ENCODE results near the gene LILRB5. TPM values are rescaled to one million over a fixed set of nuclear protein-coding genes. Genes with fewer than 3 reads are reported as not detected.

The LILRB5 gene
- total RNA-seq (2021; ENCODE audit: unreplicated experiment) (0.05 TPM), Bru-seq, nascent RNA (not detected), BruChase-seq, experiment 1, labeled RNA remaining after a 2-hour chase (percentile 9 among the genes with signal in this experiment), BruChase-seq, experiment 2, labeled RNA remaining after a 6-hour chase (not detected)
- polyA plus RNA-seq (2012; ENCODE audit: insufficient read length): 0.07 TPM
- long read RNA-seq, partial matches to known transcripts: 0 of 1 reads
- long read RNA-seq, other reads (novel, unspliced or antisense): 1 of 1 reads

DNA sequence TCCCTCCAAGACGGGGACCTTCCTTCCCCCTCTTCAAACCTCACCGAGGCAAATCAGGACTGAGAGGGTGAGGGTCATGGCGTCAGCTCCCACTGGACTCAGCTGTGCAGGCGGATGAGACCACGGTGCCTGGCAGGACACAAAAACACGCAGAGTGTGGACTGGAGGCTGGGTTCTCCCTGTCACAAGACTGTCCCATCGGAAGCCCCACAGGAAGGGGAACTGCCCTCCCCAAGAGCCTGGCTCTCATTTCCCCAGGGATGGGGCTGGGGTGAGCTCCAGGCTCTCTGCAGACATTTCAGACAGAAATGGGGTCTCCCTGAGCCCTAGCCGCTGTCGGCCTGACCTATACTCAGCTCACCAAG lies at the start of gene LILRB5:
Gene LILRB5, minus strand, starts transcription at position 158 of the 365 bp plus-strand sequence. Its CDS starts 80 bp downstream, at position 78.
- no peaks in the 10 kb centered on the region for H3K36me3 ChIP-seq (ENCODE audit: control insufficient read depth, insufficient read depth, low read length)
- intact Hi-C loops (cut with micrococcal nuclease; ENCODE audit: unreplicated experiment): no loop called here

GRCh38 chr19:54305141-54305540 lies 48.1 kb upstream of the LILRB5 start:
- DNase-seq (ENCODE audit: low read depth, low spot score): no peak
- no peaks in the 10 kb centered on the region for H3K36me3 ChIP-seq (ENCODE audit: control insufficient read depth, insufficient read depth, low read length)
- H3K27me3 ChIP-seq (ENCODE audit: control insufficient read depth, insufficient read depth, low read length): peaks cover 25% of the 10 kb centered on the region
- BruUV-seq (replicated peaks): no TSS peak
- ATAC-seq: no peak
- in situ Hi-C loops (cut with HindIII; ENCODE audit: low pct_unique_long_range_greater_than_20kb, low sequenced_read_pairs): no loop called here
- intact Hi-C loops (cut with micrococcal nuclease; ENCODE audit: unreplicated experiment): no loop called here
- POLR2A ChIA-PET: interaction anchor here (0.6 kb wide), 1 partner anchor 123 kb away, joined by 9 read pairs; no protein-coding TSS in a partner anchor
- TF ChIP-seq CTCF (IDR thresholded peaks at IDR 0.05) (no peak), TCF7L2 (IDR thresholded peaks at IDR 0.05; ENCODE audit: low read depth, low read length) (no peak), SIN3A (IDR thresholded peaks at IDR 0.05; ENCODE audit: borderline replicate concordance, insufficient read depth, low read depth, low read length) (no peak), POLR2AphosphoS5 (IDR thresholded peaks at IDR 0.05; ENCODE audit: low read depth, low read length) (no peak)
- TF ChIP-seq, protein P1, sequence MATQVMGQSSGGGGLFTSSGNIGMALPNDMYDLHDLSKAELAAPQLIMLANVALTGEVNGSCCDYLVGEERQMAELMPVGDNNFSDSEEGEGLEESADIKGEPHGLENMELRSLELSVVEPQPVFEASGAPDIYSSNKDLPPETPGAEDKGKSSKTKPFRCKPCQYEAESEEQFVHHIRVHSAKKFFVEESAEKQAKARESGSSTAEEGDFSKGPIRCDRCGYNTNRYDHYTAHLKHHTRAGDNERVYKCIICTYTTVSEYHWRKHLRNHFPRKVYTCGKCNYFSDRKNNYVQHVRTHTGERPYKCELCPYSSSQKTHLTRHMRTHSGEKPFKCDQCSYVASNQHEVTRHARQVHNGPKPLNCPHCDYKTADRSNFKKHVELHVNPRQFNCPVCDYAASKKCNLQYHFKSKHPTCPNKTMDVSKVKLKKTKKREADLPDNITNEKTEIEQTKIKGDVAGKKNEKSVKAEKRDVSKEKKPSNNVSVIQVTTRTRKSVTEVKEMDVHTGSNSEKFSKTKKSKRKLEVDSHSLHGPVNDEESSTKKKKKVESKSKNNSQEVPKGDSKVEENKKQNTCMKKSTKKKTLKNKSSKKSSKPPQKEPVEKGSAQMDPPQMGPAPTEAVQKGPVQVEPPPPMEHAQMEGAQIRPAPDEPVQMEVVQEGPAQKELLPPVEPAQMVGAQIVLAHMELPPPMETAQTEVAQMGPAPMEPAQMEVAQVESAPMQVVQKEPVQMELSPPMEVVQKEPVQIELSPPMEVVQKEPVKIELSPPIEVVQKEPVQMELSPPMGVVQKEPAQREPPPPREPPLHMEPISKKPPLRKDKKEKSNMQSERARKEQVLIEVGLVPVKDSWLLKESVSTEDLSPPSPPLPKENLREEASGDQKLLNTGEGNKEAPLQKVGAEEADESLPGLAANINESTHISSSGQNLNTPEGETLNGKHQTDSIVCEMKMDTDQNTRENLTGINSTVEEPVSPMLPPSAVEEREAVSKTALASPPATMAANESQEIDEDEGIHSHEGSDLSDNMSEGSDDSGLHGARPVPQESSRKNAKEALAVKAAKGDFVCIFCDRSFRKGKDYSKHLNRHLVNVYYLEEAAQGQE (IDR thresholded peaks at IDR 0.05; ENCODE audit: insufficient read depth in 1 of 2, low read depth in 2 of 2, low read length in 1 of 2): no peak
- H3K4me1 ChIP-seq (ENCODE audit: control insufficient read depth, insufficient read depth, low read length): no peaks in the 10 kb centered on the region
- CTCF ChIA-PET: interaction anchor here (0.5 kb wide), 1 partner anchor 99 kb away, joined by 3 read pairs; no protein-coding TSS in a partner anchor
- no peak overlapping the region for H3K4me3 ChIP-seq (ENCODE audit: low read depth in 2 of 2, low read length in 2 of 2)
- H3K27ac ChIP-seq (ENCODE audit: low read length): no peak overlapping the region
- no peaks in the 10 kb centered on the region for H3K9me3 ChIP-seq (ENCODE audit: control insufficient read depth, insufficient read depth, low read depth, low read length)

More for the DNA sequence above, at the start of gene LILRB5:
- no peak for TF ChIP-seq SIN3A (IDR thresholded peaks at IDR 0.05; ENCODE audit: borderline replicate concordance, insufficient read depth, low read depth, low read length)
- TF ChIP-seq, protein P1 (IDR thresholded peaks at IDR 0.05; ENCODE audit: insufficient read depth in 1 of 2, low read depth in 2 of 2, low read length in 1 of 2): no peak
- no peak for TF ChIP-seq TCF7L2 (IDR thresholded peaks at IDR 0.05; ENCODE audit: low read depth, low read length)
- no peak for TF ChIP-seq CTCF (IDR thresholded peaks at IDR 0.05)
- TF ChIP-seq POLR2AphosphoS5 (IDR thresholded peaks at IDR 0.05; ENCODE audit: low read depth, low read length): no peak
- no peak for DNase-seq (ENCODE audit: low read depth, low spot score)
- POLR2A ChIA-PET: no interaction called here
- BruUV-seq (replicated peaks): no TSS peak
- no peaks in the 10 kb centered on the region; the same call in 1 of the 2 replicates for H3K4me1 ChIP-seq (ENCODE audit: control insufficient read depth, insufficient read depth, low read length)
- CTCF ChIA-PET: interaction anchor here (0.5 to 1.4 kb wide), 2 partner anchors 10 to 655 kb away, joined by 5 to 7 read pairs; no protein-coding TSS in a partner anchor
- no peak within 1 kb of the TSS for H3K27ac ChIP-seq (ENCODE audit: low read length)
- in situ Hi-C loops (cut with HindIII; ENCODE audit: low pct_unique_long_range_greater_than_20kb, low sequenced_read_pairs): no loop called here
- no peaks in the 10 kb centered on the region for H3K9me3 ChIP-seq (ENCODE audit: control insufficient read depth, insufficient read depth, low read depth, low read length)
- ATAC-seq: no peak
- H3K27me3 ChIP-seq (ENCODE audit: control insufficient read depth, insufficient read depth, low read length): peaks cover 5% of the 10 kb centered on the region
- H3K4me3 ChIP-seq (ENCODE audit: low read depth in 2 of 2, low read length in 2 of 2): no peak within 1 kb of the TSS
